ENCODE measurements around the gene NSD2.

Gene NSD2

DNA sequence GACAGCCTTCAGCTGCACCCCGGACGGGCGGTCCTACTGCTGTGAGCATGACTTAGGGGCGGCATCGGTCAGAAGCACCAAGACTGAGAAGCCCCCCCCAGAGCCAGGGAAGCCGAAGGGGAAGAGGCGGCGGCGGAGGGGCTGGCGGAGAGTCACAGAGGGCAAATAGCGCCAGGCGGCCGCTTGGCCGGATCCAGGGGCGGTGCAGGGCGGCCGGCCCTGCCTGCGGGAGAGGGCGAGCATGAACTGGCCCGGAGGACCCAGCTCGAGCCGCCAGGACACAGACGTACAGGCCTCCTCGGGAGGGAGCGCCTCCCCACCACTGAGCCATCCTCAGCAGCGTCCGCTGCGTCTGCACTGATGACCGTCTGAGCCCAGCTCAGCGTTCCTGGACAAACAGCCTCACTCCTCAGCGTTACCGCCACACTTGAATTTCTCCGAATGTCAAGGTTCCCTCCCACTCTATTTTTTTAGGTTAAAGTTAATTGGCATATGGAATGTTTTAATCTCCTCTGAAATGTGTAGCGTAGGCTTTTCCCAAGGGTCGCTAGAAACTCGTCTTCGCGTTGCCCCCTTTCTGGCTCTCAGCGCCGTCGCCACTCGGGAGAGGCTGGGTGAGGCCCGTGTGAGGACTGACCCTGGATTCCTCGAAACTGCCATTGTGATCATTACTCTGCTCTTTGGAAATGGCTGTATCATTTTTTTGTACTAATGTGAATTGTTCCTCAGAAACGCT is 107.7 kb downstream of the NSD2 start:
- POLR2A ChIA-PET = no interaction called here
- no peak for DNase-seq (ENCODE audit: low read depth, low spot score)
- CTCF ChIA-PET = no interaction called here
- no peak overlapping the region for H3K4me3 ChIP-seq (ENCODE audit: low read depth, low read length)
- TF ChIP-seq, protein P1, sequence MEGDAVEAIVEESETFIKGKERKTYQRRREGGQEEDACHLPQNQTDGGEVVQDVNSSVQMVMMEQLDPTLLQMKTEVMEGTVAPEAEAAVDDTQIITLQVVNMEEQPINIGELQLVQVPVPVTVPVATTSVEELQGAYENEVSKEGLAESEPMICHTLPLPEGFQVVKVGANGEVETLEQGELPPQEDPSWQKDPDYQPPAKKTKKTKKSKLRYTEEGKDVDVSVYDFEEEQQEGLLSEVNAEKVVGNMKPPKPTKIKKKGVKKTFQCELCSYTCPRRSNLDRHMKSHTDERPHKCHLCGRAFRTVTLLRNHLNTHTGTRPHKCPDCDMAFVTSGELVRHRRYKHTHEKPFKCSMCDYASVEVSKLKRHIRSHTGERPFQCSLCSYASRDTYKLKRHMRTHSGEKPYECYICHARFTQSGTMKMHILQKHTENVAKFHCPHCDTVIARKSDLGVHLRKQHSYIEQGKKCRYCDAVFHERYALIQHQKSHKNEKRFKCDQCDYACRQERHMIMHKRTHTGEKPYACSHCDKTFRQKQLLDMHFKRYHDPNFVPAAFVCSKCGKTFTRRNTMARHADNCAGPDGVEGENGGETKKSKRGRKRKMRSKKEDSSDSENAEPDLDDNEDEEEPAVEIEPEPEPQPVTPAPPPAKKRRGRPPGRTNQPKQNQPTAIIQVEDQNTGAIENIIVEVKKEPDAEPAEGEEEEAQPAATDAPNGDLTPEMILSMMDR (IDR thresholded peaks at IDR 0.05; ENCODE audit: insufficient read depth, low read length, missing control alignments) = no peak

DNA sequence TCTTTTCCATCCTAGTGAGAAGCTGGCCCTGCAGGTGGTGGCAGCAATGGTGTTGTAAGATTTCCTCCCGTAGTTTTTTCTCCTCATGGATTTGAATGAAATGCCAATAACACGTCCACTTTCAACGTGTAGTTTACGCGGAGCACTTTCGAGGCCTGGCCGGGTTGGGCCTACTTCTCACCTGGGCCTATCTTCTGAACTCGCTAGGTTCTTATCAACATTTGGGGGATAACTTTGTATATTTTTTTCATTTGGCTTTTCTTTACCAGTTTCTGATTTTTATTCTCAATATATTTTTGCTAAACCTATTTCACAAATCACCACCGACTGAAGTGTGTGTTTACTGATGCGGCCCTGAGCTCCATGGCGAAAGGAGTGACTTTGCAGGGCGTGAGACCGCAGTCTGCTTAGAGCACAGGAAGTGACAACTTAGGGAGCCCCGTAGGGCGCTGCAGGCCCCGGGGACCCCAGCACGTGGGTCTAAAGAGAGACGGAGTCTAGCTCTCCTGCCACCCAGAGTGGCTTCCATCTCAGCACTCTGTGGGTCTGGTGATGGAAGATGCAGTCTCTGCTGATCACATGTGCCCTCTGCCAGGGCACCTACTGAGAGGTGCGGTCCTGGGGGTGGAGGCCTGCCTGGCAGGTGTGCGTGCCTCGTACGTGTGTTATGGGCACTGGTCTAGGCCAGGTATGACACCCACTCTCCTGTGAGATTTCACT is 108.4 kb downstream of the NSD2 start:
- no peak overlapping the region for H3K4me3 ChIP-seq (ENCODE audit: low read depth, low read length)
- POLR2A ChIA-PET = no interaction called here
- TF ChIP-seq, protein P1 (IDR thresholded peaks at IDR 0.05; ENCODE audit: insufficient read depth, low read length, missing control alignments) = no peak
- no peak for DNase-seq (ENCODE audit: low read depth, low spot score)
- CTCF ChIA-PET = no interaction called here

DNA sequence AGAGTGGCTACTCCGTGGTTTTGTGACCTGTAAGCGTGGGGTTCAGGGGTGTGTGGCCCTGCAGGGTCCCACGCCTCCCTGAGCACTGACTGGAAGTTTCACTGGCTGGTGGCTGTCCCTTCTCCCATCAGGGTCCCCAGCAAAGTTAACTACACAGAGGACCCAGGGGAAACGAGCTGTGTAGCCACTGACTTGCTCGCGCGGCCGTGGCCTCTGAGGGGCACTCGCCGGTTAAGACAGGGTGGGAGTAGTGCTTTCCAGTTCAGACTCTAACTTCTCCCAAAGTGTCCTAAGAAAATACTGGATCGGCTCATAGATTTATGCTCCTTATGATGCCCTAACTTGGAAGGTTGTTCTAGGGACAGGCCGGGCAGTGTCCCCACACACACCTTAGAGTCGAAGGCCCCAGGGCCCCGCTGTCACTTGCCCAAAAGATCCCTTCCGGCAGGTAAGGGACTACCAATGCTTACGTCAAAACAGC is 109.4 kb downstream of the NSD2 start:
- H3K4me3 ChIP-seq (ENCODE audit: low read depth, low read length) = no peak overlapping the region
- DNase-seq (ENCODE audit: low read depth, low spot score) = no peak
- TF ChIP-seq, protein P1 (IDR thresholded peaks at IDR 0.05; ENCODE audit: insufficient read depth, low read length, missing control alignments) = no peak
- CTCF ChIA-PET = no interaction called here
- POLR2A ChIA-PET = no interaction called here

- ChIA-PET POLR2A (no interaction called here), CTCF (no interaction called here)
- no peak for DNase-seq (ENCODE audit: low read depth, low spot score)
- H3K4me3 ChIP-seq (ENCODE audit: low read depth, low read length) = no peak overlapping the region
- TF ChIP-seq, protein P1 (IDR thresholded peaks at IDR 0.05; ENCODE audit: insufficient read depth, low read length, missing control alignments) = no peak
Observed at GRCh38 chr4:1981251-1982058, 110.3 kb downstream of the NSD2 start.

- no peak overlapping the region for H3K4me3 ChIP-seq (ENCODE audit: low read depth, low read length)
- TF ChIP-seq, protein P1 (IDR thresholded peaks at IDR 0.05; ENCODE audit: insufficient read depth, low read length, missing control alignments) = no peak
- no peak for DNase-seq (ENCODE audit: low read depth, low spot score)
- ChIA-PET POLR2A (interaction anchor here (0.6 kb wide), 1 partner anchor 261 kb away, joined by 3 read pairs; the partner anchor contains the start of genes TACC3 and TMEM129), CTCF (no interaction called here)
Observed at GRCh38 chr4:1982124-1983052, 111.2 kb downstream of the NSD2 start.
